GM23338 (cell line): ENCODE data around the gene KCNJ6. TPM values are rescaled to one million over a fixed set of nuclear protein-coding genes. Genes with fewer than 3 reads are reported as not detected.
"Not testable (repeated sequence)": the region's sequence is repeated elsewhere in the genome, so short reads cannot be mapped to it uniquely, and the experiment has no call there.

Source experiments
- ATAC-seq: fragments of 200-7000 bp; cut with Tn5 transposase; 3 replicates; pipeline ENCODE4 v1.9.1; 2020
- DNase-seq: peaks from one replicate; pipeline ENCODE4 v3.0.0-alpha.2; 2015; ENCODE audit warnings: low spot score
- H2AFZ ChIP-seq: fragments of 200-600 bp; sonication (generic); 2 replicates; pipeline ENCODE4 v1.8.0; 2016; ENCODE audit warnings: antibody characterized with exemption, mild to moderate bottlenecking, moderate library complexity
- H3F3A ChIP-seq: fragments of 200-600 bp; sonication (generic); replicated peaks from 2 replicates; pipeline ENCODE4 v1.8.0; 2017; ENCODE audit warnings: antibody characterized with exemption, mixed run types, low read depth
- H3K27ac ChIP-seq: fragments of 200-600 bp; sonication (generic); 2 replicates; pipeline ENCODE4 v1.6.1; 2016; ENCODE audit warnings: low read depth
- H3K27me3 ChIP-seq: fragments of 200-600 bp; sonication (generic); 2 replicates; pipeline ENCODE4 v1.8.0; 2016; ENCODE audit warnings: mild to moderate bottlenecking, mixed run types, moderate library complexity; ENCODE audit not compliant: insufficient read depth
- H3K36me3 ChIP-seq: fragments of 200-600 bp; sonication (generic); 2 replicates; pipeline ENCODE4 v1.8.0; 2016; ENCODE audit warnings: mild to moderate bottlenecking; ENCODE audit not compliant: insufficient read depth
- H3K4me1 ChIP-seq: fragments of 200-600 bp; sonication (generic); 2 replicates; pipeline ENCODE4 v1.8.0; 2016; ENCODE audit warnings: mild to moderate bottlenecking, moderate library complexity; ENCODE audit not compliant: insufficient read depth
- H3K4me2 ChIP-seq: fragments of 200-600 bp; sonication (generic); 2 replicates; pipeline ENCODE4 v1.7.1; 2017; ENCODE audit warnings: mixed run types
- H3K4me3 ChIP-seq: fragments of 200-600 bp; sonication (generic); 2 replicates; pipeline ENCODE4 v1.6.1; 2016; ENCODE audit warnings: mixed run types
- H3K79me2 ChIP-seq: fragments of 200-600 bp; sonication (generic); replicated peaks from 2 replicates; pipeline ENCODE4 v1.8.0; 2017; ENCODE audit warnings: mild to moderate bottlenecking; ENCODE audit not compliant: insufficient read depth
- H3K9me2 ChIP-seq: fragments of 200-600 bp; sonication (generic); 2 replicates; pipeline ENCODE4 v1.8.0; 2017; ENCODE audit not compliant: insufficient read depth
- H4K20me1 ChIP-seq: fragments of 200-600 bp; sonication (generic); replicated peaks from 2 replicates; pipeline ENCODE4 v1.8.0; 2017; ENCODE audit warnings: mild to moderate bottlenecking; ENCODE audit not compliant: insufficient read depth
- H3K27ac Mint-ChIP-seq: 2 replicates; pipeline ENCODE4 v1.8.0; 2020; ENCODE audit warnings: inconsistent platforms, mild to moderate bottlenecking, moderate library complexity, mixed read lengths
- H3K27me3 Mint-ChIP-seq: 3 replicates; pipeline ENCODE4 v1.8.0; 2022; ENCODE audit warnings: low read depth, mild to moderate bottlenecking, moderate library complexity, mixed read lengths, inconsistent platforms; ENCODE audit not compliant: insufficient read depth, poor library complexity
- H3K36me3 Mint-ChIP-seq: 3 replicates; pipeline ENCODE4 v1.8.0; 2021; ENCODE audit warnings: low read depth, mild to moderate bottlenecking, inconsistent platforms, moderate library complexity, mixed read lengths
- H3K4me1 Mint-ChIP-seq: 3 replicates; pipeline ENCODE4 v1.8.0; 2020; ENCODE audit warnings: mild to moderate bottlenecking, inconsistent platforms, mixed read lengths
- H3K4me3 Mint-ChIP-seq: 3 replicates; pipeline ENCODE4 v1.8.0; 2021; ENCODE audit warnings: moderate library complexity, mild to moderate bottlenecking, inconsistent platforms, mixed read lengths
- H3K9me3 Mint-ChIP-seq: 3 replicates; pipeline ENCODE4 v1.8.0; 2020; ENCODE audit warnings: moderate library complexity, mild to moderate bottlenecking, inconsistent platforms, mixed read lengths
- CREB1 ChIP-seq: fragments of 250-450 bp; sonication (Bioruptor Pico); IDR thresholded peaks from 2 replicates; pipeline ENCODE4 v1.5.0; 2020; ENCODE audit warnings: low read depth, mild to moderate bottlenecking, moderate library complexity
- ETS1 ChIP-seq: IDR thresholded peaks from 2 replicates; pipeline ENCODE4 v1.6.1; 2016; ENCODE audit warnings: antibody characterized with exemption
- JUNB ChIP-seq: IDR thresholded peaks from one replicate; pipeline ENCODE4 v1.6.1; 2016; ENCODE audit warnings: antibody characterized with exemption; ENCODE audit not compliant: unreplicated experiment
- NANOG ChIP-seq: IDR thresholded peaks from 2 replicates; pipeline ENCODE4 v1.6.1; 2016; ENCODE audit warnings: antibody characterized with exemption, borderline replicate concordance
- REST ChIP-seq: IDR thresholded peaks from one replicate; pipeline ENCODE4 v1.6.1; 2018; ENCODE audit warnings: antibody characterized with exemption; ENCODE audit not compliant: unreplicated experiment
- STAT1 ChIP-seq: IDR thresholded peaks from one replicate; pipeline ENCODE4 v1.6.1; 2016; ENCODE audit warnings: antibody characterized with exemption; ENCODE audit not compliant: unreplicated experiment
- polyA plus RNA-seq: library from polyadenylated mRNA; unstranded; fragments of >200 nt; fragmentation: Nextera tagmentation; extraction: Ambion mirVana; gene quantifications from 2 replicates; pipeline ENCODE4 v1.2.1, GENCODE V29; 2016
- total RNA-seq: library from RNA; depleted of rRNA; stranded (reverse); fragments of >200 nt; shearing (Covaris generic); gene quantifications from 2 replicates; pipeline ENCODE4 v1.2.3, GENCODE V29; 2014
- TF ChIP-seq, protein P1 (sequence below), 2 experiments: fragments of 200-600 bp in 1 of 2; sonication (generic) in 1 of 2; conservative IDR thresholded peaks; 2 replicates each; pipeline versions ENCODE4 v1.5.1 to v1.6.1; 2016 to 2017; ENCODE audit warnings: antibody characterized with exemption in 2 of 2, low read depth in 2 of 2, mild to moderate bottlenecking in 2 of 2, moderate library complexity in 1 of 2

The KCNJ6 gene
- total and polyA plus RNA-seq, 2 experiments from 2014 or later: 0.48 to 0.52 TPM

DNA sequence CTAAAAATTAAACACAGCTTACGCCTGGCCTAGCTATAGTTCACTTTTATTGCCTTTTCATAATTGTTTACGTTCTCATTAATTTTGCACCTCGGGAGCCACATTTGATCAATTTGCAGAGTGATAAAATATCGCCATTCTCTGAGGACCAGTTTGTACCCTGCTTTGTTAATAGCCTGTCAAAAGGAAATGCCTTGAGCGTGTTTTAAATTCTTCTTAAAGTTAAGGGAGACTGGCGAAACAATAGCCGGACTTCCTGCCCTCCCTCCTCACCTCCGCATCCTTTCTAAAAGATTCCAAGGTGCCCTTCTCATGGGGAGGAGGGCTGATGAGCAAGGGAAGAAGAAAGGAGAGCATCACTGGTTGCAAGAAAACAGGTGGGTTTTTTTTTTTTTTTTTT lies 271.6 kb downstream of the KCNJ6 start:
- Histone ChIP-seq H3K36me3 (0 out of 2 replicates have a peak, but pooled peaks cover 4% of the 10 kb centered on the region), H3K4me2 (no peak overlapping the region), H2AFZ (no peak overlapping the region), H3K27ac (peak overlapping the region; percentile 59), H3F3A (no peaks in the 10 kb centered on the region), H4K20me1 (no peaks in the 10 kb centered on the region), H3K4me3 (no peak overlapping the region), H3K27me3 (no peaks in the 10 kb centered on the region), H3K79me2 (no peaks in the 10 kb centered on the region), H3K9me2 (no peaks in the 10 kb centered on the region), H3K4me1 (peaks cover 13% of the 10 kb centered on the region)
- Mint-ChIP-seq H3K9me3 (no peaks in the 10 kb centered on the region), H3K27ac (peak overlapping the region; percentile 21; the same call in 1 of the 2 replicates), H3K27me3 (peaks cover 2% of the 10 kb centered on the region), H3K4me1 (peaks cover 14% of the 10 kb centered on the region), H3K4me3 (no peak overlapping the region), H3K36me3 (no peaks in the 10 kb centered on the region; the same call in 1 of the 3 replicates)
- no peak for TF ChIP-seq REST
- peak; percentile 79 for TF ChIP-seq ETS1
- TF ChIP-seq JUNB: no peak
- TF ChIP-seq NANOG: 0 out of 2 replicates have a peak, but pooled peaks have one; percentile 49
- no peak for TF ChIP-seq STAT1
- TF ChIP-seq, protein P1, sequence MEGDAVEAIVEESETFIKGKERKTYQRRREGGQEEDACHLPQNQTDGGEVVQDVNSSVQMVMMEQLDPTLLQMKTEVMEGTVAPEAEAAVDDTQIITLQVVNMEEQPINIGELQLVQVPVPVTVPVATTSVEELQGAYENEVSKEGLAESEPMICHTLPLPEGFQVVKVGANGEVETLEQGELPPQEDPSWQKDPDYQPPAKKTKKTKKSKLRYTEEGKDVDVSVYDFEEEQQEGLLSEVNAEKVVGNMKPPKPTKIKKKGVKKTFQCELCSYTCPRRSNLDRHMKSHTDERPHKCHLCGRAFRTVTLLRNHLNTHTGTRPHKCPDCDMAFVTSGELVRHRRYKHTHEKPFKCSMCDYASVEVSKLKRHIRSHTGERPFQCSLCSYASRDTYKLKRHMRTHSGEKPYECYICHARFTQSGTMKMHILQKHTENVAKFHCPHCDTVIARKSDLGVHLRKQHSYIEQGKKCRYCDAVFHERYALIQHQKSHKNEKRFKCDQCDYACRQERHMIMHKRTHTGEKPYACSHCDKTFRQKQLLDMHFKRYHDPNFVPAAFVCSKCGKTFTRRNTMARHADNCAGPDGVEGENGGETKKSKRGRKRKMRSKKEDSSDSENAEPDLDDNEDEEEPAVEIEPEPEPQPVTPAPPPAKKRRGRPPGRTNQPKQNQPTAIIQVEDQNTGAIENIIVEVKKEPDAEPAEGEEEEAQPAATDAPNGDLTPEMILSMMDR (conservative IDR thresholded peaks at IDR 0.05; ENCODE audit: low read depth in 2 of 2): no peak
- no peak for TF ChIP-seq CREB1 (CRISPR knock-in tag)
- ATAC-seq (no peak), DNase-seq (peak; percentile 82)

DNA sequence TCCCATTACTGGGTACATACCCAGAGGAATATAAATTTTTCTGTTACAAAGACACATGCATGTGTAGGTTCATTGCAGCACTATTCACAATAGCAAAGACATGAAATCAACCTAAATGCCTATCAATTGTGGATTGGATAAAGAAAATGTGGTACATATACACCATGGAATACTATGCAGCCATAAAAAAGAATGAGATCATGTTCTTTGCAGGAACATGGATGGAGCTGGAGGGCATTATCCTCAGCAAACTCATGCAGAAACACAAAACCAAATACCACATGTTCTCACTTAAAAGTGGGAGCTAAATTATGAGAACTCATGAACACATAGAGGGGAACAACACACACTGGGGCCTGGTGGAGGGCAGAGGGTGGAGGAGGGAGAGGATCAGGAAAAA lies 272.4 kb downstream of the KCNJ6 start:
- ATAC-seq: not testable (repeated sequence)

More for the DNA sequence above, 272.4 kb downstream of the KCNJ6 start:
- H3K9me2 ChIP-seq, H3K4me2 ChIP-seq, H3K27me3 ChIP-seq, H3K4me3 ChIP-seq, H3K79me2 ChIP-seq, H3K36me3 ChIP-seq, H2AFZ ChIP-seq, H3F3A ChIP-seq, H3K27me3 Mint-ChIP-seq, DNase-seq, H3K4me3 Mint-ChIP-seq, H3K27ac ChIP-seq, H4K20me1 ChIP-seq, H3K27ac Mint-ChIP-seq, H3K9me3 Mint-ChIP-seq, H3K36me3 Mint-ChIP-seq: not testable (repeated sequence)
- H3K4me1 ChIP-seq: peaks cover 13% of the 10 kb centered on the region
- peaks cover 14% of the 10 kb centered on the region for H3K4me1 Mint-ChIP-seq
